RCC 7860 (cell line): ENCODE data around the gene MON1B.
"Not testable (repeated sequence)": the region's sequence is repeated elsewhere in the genome, so short reads cannot be mapped to it uniquely, and the experiment has no call there.

Source experiments
- DNase-seq: peaks from one replicate; pipeline ENCODE4 v3.0.0-alpha.2; 2015; ENCODE audit warnings: low spot score
- FAIRE-seq: peaks from 2 replicates; lab custom pipeline; 2012; peaks lifted over from hg19 to GRCh38; lab: Jason Lieb, UNC

The MON1B gene

DNA sequence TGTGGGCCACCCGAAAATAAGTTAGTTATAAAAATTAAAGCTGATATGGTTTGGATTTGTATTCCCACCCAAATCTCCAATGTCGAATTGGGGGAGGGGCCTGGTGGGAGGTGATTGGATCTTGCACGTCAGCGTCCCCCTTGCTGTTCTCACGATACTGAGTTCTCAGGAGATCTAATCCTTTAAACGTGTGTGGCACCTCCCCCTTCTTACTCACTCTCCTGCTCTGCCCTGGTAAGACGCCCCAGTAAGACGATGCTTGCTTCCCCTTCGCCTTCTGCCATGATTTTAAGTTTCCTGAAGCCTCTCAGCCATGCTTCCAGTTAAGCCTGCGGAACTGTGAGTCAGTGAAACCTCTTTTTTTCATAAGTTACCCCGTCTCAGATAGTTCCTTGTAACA, 43.6 kb downstream of the MON1B start:
- no peak for DNase-seq
- FAIRE-seq: no peak

DNA sequence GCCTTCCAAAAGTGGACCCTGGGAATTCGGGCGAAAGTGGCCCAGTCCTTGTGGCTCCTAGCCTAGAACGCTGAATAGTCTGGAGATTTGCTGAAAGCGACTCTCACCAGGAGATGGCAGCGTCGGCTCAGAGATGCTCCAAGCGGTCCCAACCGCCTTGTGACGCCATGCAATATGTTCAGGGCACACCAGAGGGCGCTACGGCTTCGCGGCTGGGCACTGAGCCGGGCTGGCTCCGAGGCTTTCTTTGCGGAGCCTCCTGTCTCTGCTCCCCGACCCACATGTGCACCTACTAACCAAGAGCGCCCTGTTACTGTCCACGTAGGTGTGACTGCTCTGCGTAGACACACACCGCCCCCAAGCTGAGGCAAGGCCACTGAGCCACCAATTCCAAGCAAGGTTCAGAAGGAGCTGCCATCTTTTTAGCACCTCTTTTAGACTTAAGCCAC, 45.1 kb downstream of the MON1B start:
- no peak for FAIRE-seq

DNA sequence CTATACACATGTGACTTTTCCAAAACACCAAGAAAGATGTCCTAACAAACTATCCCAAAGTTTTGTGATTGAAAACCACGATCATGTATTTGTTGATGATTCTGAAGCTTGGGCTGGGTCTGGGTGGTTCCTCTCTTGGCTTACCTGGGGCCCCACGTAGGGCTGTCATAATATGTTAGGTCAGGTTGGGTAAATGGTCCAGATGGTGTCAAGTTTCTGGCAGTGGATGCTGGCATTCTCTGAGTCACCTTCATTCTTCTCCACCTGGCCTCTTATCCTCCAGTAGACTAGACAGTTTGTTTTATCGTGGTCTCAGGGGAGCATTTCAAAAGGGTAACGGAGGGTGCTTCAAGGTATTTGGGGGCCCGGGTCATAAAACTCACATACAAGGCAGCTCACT, 47.6 kb downstream of the MON1B start:
- no peak for DNase-seq
- FAIRE-seq: no peak

More for the DNA sequence above, 45.1 kb downstream of the MON1B start:
- peak; percentile 65 for DNase-seq

DNA sequence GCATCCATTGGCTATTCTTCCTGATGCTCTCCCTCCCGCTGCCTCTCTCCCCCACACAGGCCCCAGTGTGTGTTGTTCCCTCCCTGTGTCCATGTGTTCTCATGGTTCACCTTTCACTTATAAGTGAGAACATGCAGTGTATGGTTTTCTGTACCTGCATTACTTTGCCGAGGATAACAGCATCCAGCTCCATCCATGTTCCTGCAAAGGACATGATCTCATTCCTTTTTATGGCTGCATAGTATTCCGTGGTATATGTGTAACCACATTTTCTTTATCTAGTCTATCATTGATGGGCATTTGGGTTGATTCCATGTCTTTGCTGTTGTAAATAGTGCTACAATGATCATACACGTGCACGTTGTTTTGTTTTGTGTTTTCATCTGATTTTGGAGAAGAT, 51.5 kb downstream of the MON1B start:
- FAIRE-seq, DNase-seq: not testable (repeated sequence)

DNA sequence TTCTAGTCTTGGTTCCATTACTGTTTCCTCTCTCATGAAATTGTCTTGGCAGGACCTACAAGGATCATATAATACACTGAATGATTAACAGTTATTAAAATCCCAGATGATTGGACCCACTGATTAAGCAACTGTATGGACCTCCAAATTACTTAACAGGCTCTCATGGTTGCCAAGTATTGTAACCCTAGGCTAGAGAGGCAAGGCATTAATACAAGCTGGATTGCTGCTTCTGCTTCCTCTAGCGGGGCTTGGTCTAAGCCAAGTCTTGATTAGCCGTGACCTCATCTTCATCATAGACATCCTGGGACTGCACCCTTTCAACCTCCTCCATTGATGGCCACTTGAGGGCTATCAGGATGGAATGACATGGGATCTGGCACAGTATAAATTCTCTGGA, 55.2 kb downstream of the MON1B start:
- DNase-seq: no peak
- FAIRE-seq: no peak

DNA sequence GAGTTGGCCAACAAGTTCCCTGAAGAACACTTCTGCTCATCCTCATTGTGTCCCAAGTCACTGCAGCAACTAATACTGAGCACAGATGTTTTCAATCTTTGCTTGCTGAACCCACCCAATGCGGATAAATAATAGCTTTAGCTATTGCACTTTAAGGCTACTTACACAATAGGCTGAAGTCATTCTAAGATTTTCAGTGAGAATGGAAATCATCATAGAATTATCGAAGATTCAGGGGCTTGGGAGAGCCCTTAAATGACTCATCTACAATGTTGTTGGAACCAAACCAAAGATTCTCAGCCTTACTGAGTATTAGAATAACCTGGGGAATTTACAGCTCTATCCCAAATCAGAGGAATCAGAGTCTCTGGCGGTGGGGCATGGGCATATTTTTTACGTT, 59.4 kb downstream of the MON1B start:
- FAIRE-seq: no peak
- DNase-seq: no peak
